Upper lobe of left lung (tissue), 6 donors: ENCODE measurements around the gene OFD1. TPM values are rescaled to one million over a fixed set of nuclear protein-coding genes. Genes with fewer than 3 reads are reported as not detected.

Source experiments
- ATAC-seq, 2 donors: fragments of 200-7000 bp; cut with Tn5 transposase; one replicate each; pipeline ENCODE4 v1.9.1; 2022; ENCODE audit warnings: mild to moderate bottlenecking in 2 of 2, moderate library complexity in 2 of 2; ENCODE audit not compliant: low FRiP score in 2 of 2
- DNase-seq, 2 donors: peaks; one replicate each; pipeline ENCODE4 v3.0.0-alpha.2; 2019 to 2020
- H3K27ac ChIP-seq, 4 donors: fragments of 200-600 bp; sonication (generic); one replicate each; pipeline ENCODE4 v1.5.1; 2016 to 2019
- H3K27me3 ChIP-seq, 4 donors: fragments of 200-600 bp; sonication (generic); one replicate each; pipeline ENCODE4 v1.5.1; 2017 to 2019
- H3K36me3 ChIP-seq, 4 donors: fragments of 200-600 bp; sonication (generic); one replicate each; pipeline ENCODE4 v1.5.1; 2016 to 2019
- H3K4me1 ChIP-seq, 4 donors: fragments of 200-600 bp; sonication (generic); one replicate each; pipeline ENCODE4 v1.5.1; 2018 to 2019
- H3K4me3 ChIP-seq, 4 donors: fragments of 200-600 bp; sonication (generic); one replicate each; pipeline ENCODE4 v1.5.1; 2017 to 2019; ENCODE audit warnings: mild to moderate bottlenecking in 2 of 4, moderate library complexity in 1 of 4
- H3K9me3 ChIP-seq, 4 donors: fragments of 200-600 bp; sonication (generic); one replicate each; pipeline ENCODE4 v1.5.1; 2018 to 2019
- CTCF ChIP-seq, 6 experiments: fragments of 450-650 bp in 4 of 6; fragments of 200-600 bp in 2 of 6; sonication (generic) in 2 of 6; IDR thresholded peaks; one replicate each; pipeline ENCODE4 v1.5.1; 2016 to 2019; ENCODE audit warnings: antibody characterized with exemption in 6 of 6
- EP300 ChIP-seq, 4 donors: sonication (generic); formaldehyde crosslinking; IDR thresholded peaks; one replicate each; pipeline ENCODE4 v1.5.1; 2017; ENCODE audit warnings: antibody characterized with exemption in 4 of 4, control low read depth in 2 of 4
- POLR2A ChIP-seq, 4 donors: fragments of 450-650 bp; IDR thresholded peaks; one replicate each; pipeline ENCODE4 v1.5.1; 2016 to 2017; ENCODE audit warnings: antibody characterized with exemption in 4 of 4, mild to moderate bottlenecking in 2 of 4
- POLR2AphosphoS5 ChIP-seq, 2 donors: sonication (generic); formaldehyde crosslinking; IDR thresholded peaks; one replicate each; pipeline ENCODE4 v1.5.1; 2017; ENCODE audit warnings: antibody characterized with exemption in 2 of 2
- WGBS, 2 donors: methylation state at CpG; one replicate each; pipeline ENCODE4 v1.1.5; 2017 to 2018; 5-methylcytosine and 5-hydroxymethylcytosine counted together
- total RNA-seq, 6 donors: library from RNA; depleted of rRNA in 4 of 6; stranded (reverse); fragments of >200 nt in 4 of 6; gene quantifications; one replicate each; pipeline versions ENCODE4 v1.1.0 to v1.2.1, GENCODE V29; 2016 to 2021
- donor health status: DM: no; HTN: no; CAD: no; lungs with moderate emphysema.
- donor health status: DM: no; HTN: yes; CAD: no; lungs with severe emphysema.

OFD1 gene
- total RNA-seq, 6 donors from 2014 or later: 19.2 to 98.5 (median 37.0) TPM

- no peak for ATAC-seq
- TF ChIP-seq POLR2AphosphoS5 (IDR thresholded peaks at IDR 0.05): no peak
- TF ChIP-seq EP300 (IDR thresholded peaks at IDR 0.05): no peak
- TF ChIP-seq POLR2A (IDR thresholded peaks at IDR 0.05): no peak
- TF ChIP-seq CTCF (IDR thresholded peaks at IDR 0.05): no peak
- no peak overlapping the region for H3K4me3 ChIP-seq
- no peaks in the 10 kb centered on the region for H3K27me3 ChIP-seq
- H3K36me3 ChIP-seq: no peaks in the 10 kb centered on the region
- H3K4me1 ChIP-seq: peaks cover 16 to 46% (median 27%) of the 10 kb centered on the region in 4 donors
- 66 to 90% methylated on average over 8 of the region's 8 CpGs for WGBS, 2 donors
- DNase-seq: no peak
- H3K9me3 ChIP-seq: no peaks in the 10 kb centered on the region
- peak overlapping the region in 1 of 4 donors; percentile 16 for H3K27ac ChIP-seq
These were observed 39.6 kb upstream of the OFD1 start for GRCh38 chrX:13694983-13695382.

- TF ChIP-seq EP300 (IDR thresholded peaks at IDR 0.05) (no peak), CTCF (IDR thresholded peaks at IDR 0.05) (no peak), POLR2A (IDR thresholded peaks at IDR 0.05) (no peak), POLR2AphosphoS5 (IDR thresholded peaks at IDR 0.05) (no peak)
- Histone ChIP-seq H3K9me3 (no peaks in the 10 kb centered on the region), H3K4me3 (no peak overlapping the region), H3K36me3 (no peaks in the 10 kb centered on the region), H3K27ac (no peak overlapping the region), H3K27me3 (no peaks in the 10 kb centered on the region), H3K4me1 (peaks cover 16 to 42% (median 26%) of the 10 kb centered on the region in 4 donors)
- WGBS, 2 donors: 91 to 93% methylated on average over 4 of the region's 4 CpGs
- ATAC-seq: no peak
- DNase-seq: no peak
These were observed 38.9 kb upstream of the OFD1 start for GRCh38 chrX:13695601-13696115.

- H3K27me3 ChIP-seq: no peaks in the 10 kb centered on the region
- ATAC-seq (no peak), DNase-seq (no peak)
- H3K9me3 ChIP-seq: no peaks in the 10 kb centered on the region
- WGBS, 2 donors: 86 to 90% methylated on average over 2 of the region's 2 CpGs
- no peaks in the 10 kb centered on the region for H3K36me3 ChIP-seq
- H3K4me1 ChIP-seq: peaks cover 16 to 33% (median 24%) of the 10 kb centered on the region in 4 donors
- TF ChIP-seq EP300 (IDR thresholded peaks at IDR 0.05): no peak
- H3K4me3 ChIP-seq: no peak overlapping the region
- H3K27ac ChIP-seq: no peak overlapping the region
These were observed 37.1 kb upstream of the OFD1 start for GRCh38 chrX:13697455-13697854.

GRCh38 chrX:13697976-13698375 is 36.6 kb upstream of the OFD1 start:
- Histone ChIP-seq H3K4me3 (no peak overlapping the region), H3K27ac (peak overlapping the region in 1 of 4 donors; percentile 14), H3K9me3 (no peaks in the 10 kb centered on the region), H3K27me3 (no peaks in the 10 kb centered on the region), H3K36me3 (no peaks in the 10 kb centered on the region), H3K4me1 (peaks cover 16 to 32% (median 24%) of the 10 kb centered on the region in 4 donors)
- no peak for DNase-seq
- no peak for ATAC-seq
- TF ChIP-seq EP300 (IDR thresholded peaks at IDR 0.05): no peak
- TF ChIP-seq POLR2AphosphoS5 (IDR thresholded peaks at IDR 0.05): no peak
- TF ChIP-seq CTCF (IDR thresholded peaks at IDR 0.05): no peak
- no peak for TF ChIP-seq POLR2A (IDR thresholded peaks at IDR 0.05)
- 93 to 96% methylated on average over 1 of the region's 1 CpG for WGBS, 2 donors

GRCh38 chrX:13698432-13698831 is 36.1 kb upstream of the OFD1 start:
- Histone ChIP-seq H3K36me3 (no peaks in the 10 kb centered on the region), H3K4me1 (peaks cover 12 to 28% (median 22%) of the 10 kb centered on the region in 4 donors), H3K27ac (peak overlapping the region in 1 of 4 donors; percentile 14), H3K9me3 (no peaks in the 10 kb centered on the region), H3K4me3 (no peak overlapping the region), H3K27me3 (no peaks in the 10 kb centered on the region)
- DNase-seq (no peak), ATAC-seq (no peak)
- WGBS, 2 donors: 33 to 59% methylated on average over 1 of the region's 1 CpG
- TF ChIP-seq EP300 (IDR thresholded peaks at IDR 0.05): no peak
- TF ChIP-seq POLR2AphosphoS5 (IDR thresholded peaks at IDR 0.05): no peak
- TF ChIP-seq CTCF (IDR thresholded peaks at IDR 0.05): no peak
- no peak for TF ChIP-seq POLR2A (IDR thresholded peaks at IDR 0.05)
